GM12878 (cell line): ENCODE measurements around the gene FAF1. TPM values are rescaled to one million over a fixed set of nuclear protein-coding genes. Genes with fewer than 3 reads are reported as not detected.
"Not testable (repeated sequence)": the region's sequence is repeated elsewhere in the genome, so short reads cannot be mapped to it uniquely, and the experiment has no call there.

Experiments
- ATAC-seq: fragments of 200-7000 bp; cut with Tn5 transposase; 3 replicates; pipeline ENCODE4 v1.9.1; 2020; ENCODE audit warnings: mild to moderate bottlenecking, moderate library complexity
- BruUV-seq: library from RNA; stranded (reverse); fragments of 400-500 nt; replicated peaks from 2 replicates; lab custom pipeline; 2021; lab: Mats Ljungman, UMichigan
- CTCF ChIA-PET: fragments of 300-600 bp; sonication (Branson Sonifier 250); formaldehyde crosslinking; extraction: SDS; loops from one replicate; lab custom pipeline; 2021; ENCODE audit warnings: inconsistent platforms; lab: Yijun Ruan, JAX
- POLR2A ChIA-PET: fragments of 350-600 bp; formaldehyde crosslinking; extraction: SDS; loops from one replicate; lab custom pipeline; 2021; ENCODE audit warnings: inconsistent platforms; lab: Charles Lee
- RAD21 ChIA-PET: fragments of 300-600 bp; sonication (Branson Sonifier 250); formaldehyde crosslinking; loops from one replicate; lab custom pipeline; 2023; ENCODE audit warnings: antibody characterized with exemption; ENCODE audit not compliant: unreplicated experiment; lab: Charles Lee
- SMC1A ChIA-PET: fragments of 300-600 bp; sonication (Branson Sonifier 250); formaldehyde crosslinking; loops from one replicate; lab custom pipeline; 2023; ENCODE audit not compliant: unreplicated experiment, uncharacterized antibody; lab: Charles Lee
- DNase-seq: peaks from one replicate; pipeline ENCODE4 v3.0.0-alpha.2; 2011; ENCODE audit warnings: low read depth, low spot score
- FAIRE-seq: peaks from 3 replicates; lab custom pipeline; 2011; peaks lifted over from hg19 to GRCh38; lab: Jason Lieb, UNC
- H2AFZ ChIP-seq: 2 replicates; pipeline ENCODE4 v1.6.0; 2011; ENCODE audit warnings: low read depth, low read length, control low read depth; ENCODE audit not compliant: control insufficient read depth
- H3K27ac ChIP-seq: 2 replicates; pipeline ENCODE4 v1.5.1; 2011; ENCODE audit warnings: control low read depth; ENCODE audit not compliant: control insufficient read depth, insufficient read depth
- H3K27me3 ChIP-seq, 2 experiments: replicated peaks in 1 of 2; 2 replicates each; pipeline versions ENCODE4 v1.6.0 to v1.6.1; 2011; ENCODE audit warnings: low read length in 1 of 2; ENCODE audit not compliant: control insufficient read depth in 2 of 2, insufficient read depth in 2 of 2
- H3K36me3 ChIP-seq, 2 experiments: 2 replicates each; pipeline ENCODE4 v1.5.1; 2011; ENCODE audit warnings: low read length in 1 of 2; ENCODE audit not compliant: control insufficient read depth in 2 of 2, insufficient read depth in 2 of 2
- H3K4me1 ChIP-seq: 2 replicates; pipeline ENCODE4 v1.6.1; 2011; ENCODE audit warnings: mild to moderate bottlenecking, low read length, moderate library complexity, mixed read lengths; ENCODE audit not compliant: control insufficient read depth, insufficient read depth
- H3K4me2 ChIP-seq: 2 replicates; pipeline ENCODE4 v1.6.0; 2011; ENCODE audit warnings: control low read depth; ENCODE audit not compliant: control insufficient read depth, insufficient read depth
- H3K4me3 ChIP-seq: fragments of 200-600 bp; sonication (generic); 2 replicates; pipeline ENCODE4 v1.5.1; 2016
- H3K79me2 ChIP-seq: 2 replicates; pipeline ENCODE4 v1.6.0; 2011; ENCODE audit warnings: low read length; ENCODE audit not compliant: control insufficient read depth, insufficient read depth
- H3K9ac ChIP-seq: 2 replicates; pipeline ENCODE4 v1.8.0; 2011; ENCODE audit warnings: low read length, control low read depth, mixed read lengths; ENCODE audit not compliant: control insufficient read depth, insufficient read depth
- H3K9me3 ChIP-seq: replicated peaks from 3 replicates; pipeline ENCODE4 v1.5.1; 2011; ENCODE audit warnings: mild to moderate bottlenecking, low read length; ENCODE audit not compliant: control insufficient read depth, insufficient read depth
- H4K20me1 ChIP-seq: 2 replicates; pipeline ENCODE4 v1.6.0; 2011; ENCODE audit not compliant: control insufficient read depth, insufficient read depth
- CBX3 ChIP-seq: fragments of 200-600 bp; sonication (generic); IDR thresholded peaks from 2 replicates; pipeline ENCODE4 v1.6.1; 2016; ENCODE audit warnings: low read depth, borderline replicate concordance
- CREM ChIP-seq: IDR thresholded peaks from 2 replicates; pipeline ENCODE4 v1.6.1; 2014; ENCODE audit warnings: antibody characterized with exemption, low read depth
- DPF2 ChIP-seq: fragments of 450-650 bp; IDR thresholded peaks from 2 replicates; pipeline ENCODE4 v1.6.1; 2017; ENCODE audit warnings: mild to moderate bottlenecking
- EGR1 ChIP-seq, 2 experiments: IDR thresholded peaks; 1 replicate in 1 of 2; 2 replicates in 1 of 2; pipeline ENCODE4 v1.6.1; 2011 to 2012; ENCODE audit warnings: low read depth in 2 of 2, low read length in 2 of 2, borderline replicate concordance in 1 of 2, mild to moderate bottlenecking in 1 of 2, moderate library complexity in 1 of 2
- HCFC1 ChIP-seq: fragments of 150-350 bp; IDR thresholded peaks from 2 replicates; pipeline ENCODE4 v1.6.1; 2014; ENCODE audit warnings: low read length
- JUND ChIP-seq: IDR thresholded peaks from 2 replicates; pipeline ENCODE4 v1.6.1; 2012; ENCODE audit warnings: low read depth, mild to moderate bottlenecking, low read length, improper control_type of control experiment, moderate library complexity
- KDM1A ChIP-seq: fragments of 200-600 bp; sonication (generic); IDR thresholded peaks from 2 replicates; pipeline ENCODE4 v1.6.1; 2016; ENCODE audit warnings: borderline replicate concordance
- PAX5 ChIP-seq: IDR thresholded peaks from 2 replicates; pipeline ENCODE4 v1.6.1; 2011; ENCODE audit warnings: low read depth, low read length, borderline replicate concordance
- POLR2A ChIP-seq: IDR thresholded peaks from 2 replicates; pipeline ENCODE4 v1.6.1; 2011; ENCODE audit warnings: low read depth, mild to moderate bottlenecking, low read length
- SIN3A ChIP-seq: IDR thresholded peaks from 2 replicates; pipeline ENCODE4 v1.6.1; 2012; ENCODE audit warnings: low read depth, low read length, improper control_type of control experiment
- SUPT20H ChIP-seq: IDR thresholded peaks from 2 replicates; pipeline ENCODE4 v1.6.1; 2011; ENCODE audit warnings: low read depth, mild to moderate bottlenecking, low read length, moderate library complexity, borderline replicate concordance; ENCODE audit not compliant: control insufficient read depth
- ZNF24 ChIP-seq: fragments of 450-650 bp; IDR thresholded peaks from 2 replicates; pipeline ENCODE4 v1.6.1; 2017; ENCODE audit warnings: antibody characterized with exemption, mild to moderate bottlenecking
- WGBS: methylation state at CpG from one replicate; pipeline ENCODE4 v1.1.6; 2016; ENCODE audit warnings: low lambda C conversion rate; ENCODE audit not compliant: insufficient replicate concordance, insufficient coverage; ENCODE audit errors: missing lambda C conversion rate; 5-methylcytosine and 5-hydroxymethylcytosine counted together
- in situ Hi-C: fragments of 300-500 bp; cut with MboI; formaldehyde crosslinking; loops from 9 replicates; pipeline ENCODE4 v1.14.3; 2018; ENCODE audit warnings: mixed read lengths
- intact Hi-C: fragments of 100-400 bp; cut with micrococcal nuclease; formaldehyde crosslinking; loops from one replicate; pipeline ENCODE4 v1.14.2; 2022; ENCODE audit not compliant: unreplicated experiment
- polyA plus RNA-seq, 11 experiments: library from polyadenylated mRNA; depleted of rRNA in 4 of 11; unstranded in 6 of 11; stranded (reverse) in 5 of 11; fragments of >200 nt; fragmentation: Nextera tagmentation in 4 of 11; fragmentation: Illumina TruSeq in 1 of 11; extraction: Ambion mirVana in 4 of 11; extraction: Trizol in 1 of 11; gene quantifications; 1 replicate in 1 of 11; 2 replicates in 10 of 11; pipeline versions ENCODE4 v1.2.1 to v1.2.3, GENCODE V29; 2011 to 2016; ENCODE audit warnings: inconsistent platforms in 2 of 11, missing spikeins in 2 of 11, low read depth in 1 of 11
- total RNA-seq, 4 experiments: library from RNA; depleted of rRNA in 3 of 4; stranded (reverse); fragments of >200 nt in 3 of 4; fragmentation: Illumina TruSeq in 1 of 4; extraction: Trizol in 1 of 4; gene quantifications; 2 replicates each; pipeline versions ENCODE4 v1.2.1 to v1.2.3, GENCODE V29; 2013 to 2021
- TF ChIP-seq, protein P1 (sequence below): fragments of 450-650 bp; IDR thresholded peaks from 2 replicates; pipeline ENCODE4 v1.6.1; 2017; ENCODE audit warnings: mild to moderate bottlenecking, low read depth, inconsistent platforms; ENCODE audit not compliant: poor library complexity, severe bottlenecking
- TF ChIP-seq, protein P2 (sequence below): IDR thresholded peaks from 2 replicates; pipeline ENCODE4 v1.6.1; 2011; ENCODE audit warnings: mild to moderate bottlenecking, low read depth, low read length, moderate library complexity; ENCODE audit not compliant: insufficient replicate concordance

FAF1 gene
- total and polyA plus RNA-seq, 10 of the 15 experiments (the other 5 are each of a cell fraction or from before 2014, with no cell fraction given) = 8.6 to 54.5 (median 23.7) TPM

DNA sequence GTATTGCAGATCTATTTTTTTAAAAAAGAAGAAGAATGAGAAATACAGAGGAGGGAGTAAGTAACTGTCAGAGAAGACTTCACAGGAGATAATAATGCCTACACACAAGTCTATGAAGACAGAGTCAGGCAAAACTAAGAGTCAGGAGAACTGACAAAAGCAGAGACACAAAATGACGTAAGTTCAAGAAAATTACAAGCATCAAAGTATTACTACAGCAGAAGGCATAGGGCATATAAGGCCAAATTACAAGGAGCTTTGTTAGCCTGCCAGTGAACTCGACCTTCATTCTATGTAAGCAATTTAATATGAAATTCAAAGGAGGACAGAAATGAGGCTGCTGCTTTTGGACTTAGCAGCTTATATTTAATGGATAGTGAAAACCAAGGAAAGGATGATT lies 23.7 kb downstream of the FAF1 start (continued):
- TF ChIP-seq KDM1A = no peak
- no peak for TF ChIP-seq SUPT20H
- no peak for TF ChIP-seq CBX3
- no peak for TF ChIP-seq DPF2
- no peak for TF ChIP-seq JUND

DNA sequence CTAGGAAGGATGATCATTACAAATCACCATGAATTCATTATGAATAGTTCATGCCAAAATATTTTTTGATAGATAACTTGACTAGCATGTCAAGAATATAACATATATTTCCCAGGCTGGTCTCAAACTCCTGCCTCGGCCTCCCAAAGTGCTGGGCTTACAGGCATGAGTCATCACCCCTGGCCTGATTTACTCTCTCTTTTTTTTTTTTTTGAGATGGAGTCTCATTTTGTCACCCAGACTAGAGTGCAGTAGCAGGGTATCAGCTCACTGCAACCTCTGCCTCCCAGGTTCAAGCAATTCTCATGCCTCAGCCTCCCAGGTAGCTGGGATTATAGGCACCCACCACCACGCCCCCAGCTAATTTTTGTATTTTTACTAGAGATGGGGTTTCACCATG lies 24.8 kb downstream of the FAF1 start:
- CTCF ChIA-PET = interaction anchor here (1.2 to 1.5 kb wide), 2 partner anchors 10 to 258 kb away, joined by 4 to 5 read pairs; no protein-coding TSS in a partner anchor
- DNase-seq, POLR2A ChIA-PET, H3K9me3 ChIP-seq, H3K9ac ChIP-seq, H2AFZ ChIP-seq, FAIRE-seq, ATAC-seq, H3K4me1 ChIP-seq, H3K36me3 ChIP-seq, in situ Hi-C loops, H4K20me1 ChIP-seq, H3K4me3 ChIP-seq, H3K27me3 ChIP-seq, intact Hi-C loops, BruUV-seq, H3K4me2 ChIP-seq, H3K27ac ChIP-seq: not testable (repeated sequence)
- RAD21 ChIA-PET = interaction anchor here (1.5 kb wide), 1 partner anchor 62 kb away, joined by 4 read pairs; no protein-coding TSS in a partner anchor
- 87% methylated on average over 2 of the region's 2 CpGs for WGBS
- peaks cover 14% of the 10 kb centered on the region for H3K79me2 ChIP-seq
- SMC1A ChIA-PET = interaction anchor here (0.7 to 1.9 kb wide), 4 partner anchors 11 to 903 kb away, joined by 3 to 4 read pairs (median 3); partner anchors contain the start of gene CDKN2C

DNA sequence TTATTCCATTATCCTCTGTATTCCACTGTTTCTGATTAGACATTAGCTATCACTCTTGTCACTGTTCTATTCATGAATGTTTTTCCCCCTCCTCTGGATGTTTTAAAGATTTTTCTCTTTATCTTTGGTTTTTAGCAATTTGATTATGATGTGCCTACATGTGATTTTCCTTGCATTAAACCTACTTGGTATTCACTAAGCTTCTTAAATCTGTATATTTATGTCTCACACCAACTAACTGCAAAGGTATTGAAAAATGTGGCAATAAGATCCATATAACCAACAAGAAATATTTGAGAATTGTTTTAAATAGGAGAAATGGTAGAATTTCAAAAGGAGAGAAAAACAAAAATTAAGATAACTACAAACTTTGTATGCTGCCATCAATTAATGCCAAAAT lies 25.2 kb downstream of the FAF1 start:
- ChIA-PET POLR2A (no interaction called here), CTCF (interaction anchor here (1.2 to 1.5 kb wide), 2 partner anchors 10 to 258 kb away, joined by 4 to 5 read pairs; no protein-coding TSS in a partner anchor), RAD21 (no interaction called here), SMC1A (interaction anchor here (1.9 kb wide), 1 partner anchor 18 kb away, joined by 4 read pairs; no protein-coding TSS in a partner anchor)
- H3K4me1 ChIP-seq = peaks cover 3% of the 10 kb centered on the region
- in situ Hi-C loops = no loop called here
- no peaks in the 10 kb centered on the region; the same call in 1 of the 3 replicates for H3K9me3 ChIP-seq
- no peaks in the 10 kb centered on the region for H3K27me3 ChIP-seq
- FAIRE-seq = no peak
- no peak for DNase-seq
- no peak for ATAC-seq
- H3K27ac ChIP-seq = no peak overlapping the region
- peaks cover 16% of the 10 kb centered on the region for H3K79me2 ChIP-seq
- no peak overlapping the region for H3K4me3 ChIP-seq
- H3K36me3 ChIP-seq = no peaks in the 10 kb centered on the region; a peak in 1 of 4 replicates
- BruUV-seq = no TSS peak
- intact Hi-C loops = loop anchor here (5.0 kb wide), 1 partner anchor 32 kb away; no protein-coding TSS in a partner anchor
- H2AFZ ChIP-seq = no peak overlapping the region
- H3K9ac ChIP-seq = no peak overlapping the region
- no peak overlapping the region for H3K4me2 ChIP-seq
- H4K20me1 ChIP-seq = no peaks in the 10 kb centered on the region
- TF ChIP-seq EGR1 (IDR thresholded peaks at IDR 0.05; ENCODE audit: borderline replicate concordance in 1 of 2, low read depth in 2 of 2, low read length in 2 of 2) (no peak), HCFC1 (no peak), POLR2A (no peak), SIN3A (no peak), PAX5 (no peak), ZNF24 (no peak), CBX3 (no peak), CREM (no peak)
- TF ChIP-seq, protein P1, sequence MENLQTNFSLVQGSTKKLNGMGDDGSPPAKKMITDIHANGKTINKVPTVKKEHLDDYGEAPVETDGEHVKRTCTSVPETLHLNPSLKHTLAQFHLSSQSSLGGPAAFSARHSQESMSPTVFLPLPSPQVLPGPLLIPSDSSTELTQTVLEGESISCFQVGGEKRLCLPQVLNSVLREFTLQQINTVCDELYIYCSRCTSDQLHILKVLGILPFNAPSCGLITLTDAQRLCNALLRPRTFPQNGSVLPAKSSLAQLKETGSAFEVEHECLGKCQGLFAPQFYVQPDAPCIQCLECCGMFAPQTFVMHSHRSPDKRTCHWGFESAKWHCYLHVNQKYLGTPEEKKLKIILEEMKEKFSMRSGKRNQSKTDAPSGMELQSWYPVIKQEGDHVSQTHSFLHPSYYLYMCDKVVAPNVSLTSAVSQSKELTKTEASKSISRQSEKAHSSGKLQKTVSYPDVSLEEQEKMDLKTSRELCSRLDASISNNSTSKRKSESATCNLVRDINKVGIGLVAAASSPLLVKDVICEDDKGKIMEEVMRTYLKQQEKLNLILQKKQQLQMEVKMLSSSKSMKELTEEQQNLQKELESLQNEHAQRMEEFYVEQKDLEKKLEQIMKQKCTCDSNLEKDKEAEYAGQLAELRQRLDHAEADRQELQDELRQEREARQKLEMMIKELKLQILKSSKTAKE = no peak
- TF ChIP-seq, protein P2, sequence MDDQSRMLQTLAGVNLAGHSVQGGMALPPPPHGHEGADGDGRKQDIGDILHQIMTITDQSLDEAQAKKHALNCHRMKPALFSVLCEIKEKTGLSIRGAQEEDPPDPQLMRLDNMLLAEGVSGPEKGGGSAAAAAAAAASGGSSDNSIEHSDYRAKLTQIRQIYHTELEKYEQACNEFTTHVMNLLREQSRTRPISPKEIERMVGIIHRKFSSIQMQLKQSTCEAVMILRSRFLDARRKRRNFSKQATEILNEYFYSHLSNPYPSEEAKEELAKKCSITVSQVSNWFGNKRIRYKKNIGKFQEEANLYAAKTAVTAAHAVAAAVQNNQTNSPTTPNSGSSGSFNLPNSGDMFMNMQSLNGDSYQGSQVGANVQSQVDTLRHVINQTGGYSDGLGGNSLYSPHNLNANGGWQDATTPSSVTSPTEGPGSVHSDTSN = no peak
